HG02798 (cell line): ENCODE results near the gene FAT1.

ENCODE experiments used
- ATAC-seq: cut with Tn5 transposase; IDR thresholded peaks from one replicate; pipeline ENCODE4 v1.9.1; 2021; ENCODE audit warnings: mild to moderate bottlenecking; ENCODE audit not compliant: unreplicated experiment, poor library complexity

Gene FAT1

GRCh38 chr4:186541801-186542200 lies 181.9 kb downstream of the FAT1 start:
- no peak for ATAC-seq

GRCh38 chr4:186537843-186538521 lies 185.7 kb downstream of the FAT1 start:
- no peak for ATAC-seq
